Measurements from ENCODE around the gene USP5.
A peak's percentile ranks its signal among the peaks of the same experiment; 100 is the strongest.
"Not testable (repeated sequence)": the region's sequence is repeated elsewhere in the genome, so short reads cannot be mapped to it uniquely, and the experiment has no call there.

The USP5 gene

GRCh38 chr12:6890789-6891645, 39.1 kb downstream of the USP5 start:
- DNase-seq, result peak; percentile 89 to 97

GRCh38 chr12:6891646-6892001, 39.7 kb downstream of the USP5 start:
- DNase-seq, result no peak

- DNase-seq, result not testable (repeated sequence)
Observed at GRCh38 chr12:6892683-6893082, 40.7 kb downstream of the USP5 start.

GRCh38 chr12:6894321-6894720, 42.4 kb downstream of the USP5 start:
- DNase-seq, result no peak

GRCh38 chr12:6896846-6897435, 45.0 kb downstream of the USP5 start:
- DNase-seq, result no peak

- DNase-seq, result no peak
Observed at GRCh38 chr12:6899427-6899826, 47.5 kb downstream of the USP5 start.

- peak in 1 of 2 experiments; percentile 27 for DNase-seq
Observed at GRCh38 chr12:6899837-6900519, 48.0 kb downstream of the USP5 start.

- no peak for DNase-seq
Observed at GRCh38 chr12:6902448-6902847, 50.5 kb downstream of the USP5 start.

GRCh38 chr12:6903722-6904121, 51.8 kb downstream of the USP5 start:
- no peak for DNase-seq

GRCh38 chr12:6904280-6905276, 52.6 kb downstream of the USP5 start, which contains the start of gene LRRC23:
Gene LRRC23 (plus strand): TSS chr12:6904822. CDS start chr12:6905634, 812 bp downstream.
- peak; percentile 88 to 97 for DNase-seq

GRCh38 chr12:6905414-6906040, 53.6 kb downstream of the USP5 start:
- DNase-seq, result no peak

- DNase-seq, result not testable (repeated sequence)
Observed at GRCh38 chr12:6908141-6908540, 56.2 kb downstream of the USP5 start.

GRCh38 chr12:6909421-6910145, 57.6 kb downstream of the USP5 start:
- no peak for DNase-seq

GRCh38 chr12:6912164-6912935, 60.4 kb downstream of the USP5 start:
- DNase-seq, result no peak

GRCh38 chr12:6914246-6914946, 62.4 kb downstream of the USP5 start, which contains the start of gene ENO2:
Gene ENO2 (plus strand): TSS chr12:6914580. CDS start chr12:6915833, 1,253 bp downstream.
- DNase-seq, result peak in 1 of 2 experiments; percentile 25

GRCh38 chr12:6914947-6915788, 63.2 kb downstream of the USP5 start:
- DNase-seq, result no peak

- DNase-seq, result no peak
Observed at GRCh38 chr12:6915789-6916285, 63.9 kb downstream of the USP5 start.
